Stimulated activated CD8-positive, alpha-beta memory T cell treated with anti-CD3 and anti-CD28 coated beads, Interleukin-15, amount 100 ng/mL, for 48 hours (primary cell): ENCODE measurements around the gene LRIG3.

Experiments
- DNase-seq, 2 donors: peaks; one replicate each; pipeline ENCODE4 v3.0.0-alpha.2; 2020; ENCODE audit warnings: low read depth in 2 of 2

LRIG3 gene

GRCh38 chr12:58932806-58933681, 12.7 kb upstream of the LRIG3 start:
- no peak for DNase-seq

GRCh38 chr12:58931518-58931917, 11.2 kb upstream of the LRIG3 start:
- DNase-seq: no peak

GRCh38 chr12:58930770-58931324, 10.5 kb upstream of the LRIG3 start:
- no peak for DNase-seq

- DNase-seq: no peak
Measured at GRCh38 chr12:58927120-58927519, 6.8 kb upstream of the LRIG3 start.

- DNase-seq: no peak
Measured at GRCh38 chr12:58926586-58926985, 6.3 kb upstream of the LRIG3 start.

GRCh38 chr12:58925751-58926150, 5.4 kb upstream of the LRIG3 start:
- DNase-seq: no peak

- DNase-seq: no peak
Measured at GRCh38 chr12:58925111-58925611, 4.9 kb upstream of the LRIG3 start.

GRCh38 chr12:58924652-58925051, 4.3 kb upstream of the LRIG3 start:
- no peak for DNase-seq

- no peak for DNase-seq
Measured at GRCh38 chr12:58923781-58924180, 3.5 kb upstream of the LRIG3 start.

GRCh38 chr12:58922849-58923248, 2.5 kb upstream of the LRIG3 start:
- DNase-seq: no peak

- no peak for DNase-seq
Measured at GRCh38 chr12:58920961-58921861, 907 bp upstream of the LRIG3 start.

GRCh38 chr12:58919231-58920101, 838 bp downstream of the LRIG3 start:
- DNase-seq: no peak

GRCh38 chr12:58918469-58918844, 1.8 kb downstream of the LRIG3 start:
- no peak for DNase-seq

- DNase-seq: no peak
Measured at GRCh38 chr12:58917699-58918468, 2.4 kb downstream of the LRIG3 start.

- DNase-seq: no peak
Measured at GRCh38 chr12:58916921-58917511, 3.3 kb downstream of the LRIG3 start.

- DNase-seq: no peak
Measured at GRCh38 chr12:58916161-58916621, 4.1 kb downstream of the LRIG3 start.

- DNase-seq: no peak
Measured at GRCh38 chr12:58915634-58916033, 4.7 kb downstream of the LRIG3 start.

GRCh38 chr12:58915037-58915436, 5.3 kb downstream of the LRIG3 start:
- DNase-seq: no peak

GRCh38 chr12:58914457-58914856, 5.8 kb downstream of the LRIG3 start:
- no peak for DNase-seq

- no peak for DNase-seq
Measured at GRCh38 chr12:58907391-58907790, 12.9 kb downstream of the LRIG3 start.
